Mammary epithelial cell (primary cell): Measurements from ENCODE around the gene PPP2R2B.

Experiments used
- EZH2 ChIP-seq: IDR thresholded peaks from 2 replicates; pipeline ENCODE4 v1.6.1; 2012; ENCODE audit warnings: low read length, inconsistent platforms, borderline replicate concordance
- TF ChIP-seq, protein P1 (sequence below), 2 donors: IDR thresholded peaks in 1 of 2; conservative IDR thresholded peaks in 1 of 2; 2 replicates each; pipeline ENCODE4 v1.5.1; 2011 to 2012; ENCODE audit warnings: inconsistent platforms in 2 of 2, low read length in 2 of 2, mild to moderate bottlenecking in 2 of 2, control low read depth in 1 of 2, low read depth in 1 of 2; ENCODE audit not compliant: insufficient read depth in 1 of 2; ENCODE audit errors: extremely low read depth in 1 of 2

GRCh38 chr5:146797658-146798057 is 80.9 kb downstream of the PPP2R2B start:
- TF ChIP-seq EZH2, result no peak
- TF ChIP-seq, protein P1, sequence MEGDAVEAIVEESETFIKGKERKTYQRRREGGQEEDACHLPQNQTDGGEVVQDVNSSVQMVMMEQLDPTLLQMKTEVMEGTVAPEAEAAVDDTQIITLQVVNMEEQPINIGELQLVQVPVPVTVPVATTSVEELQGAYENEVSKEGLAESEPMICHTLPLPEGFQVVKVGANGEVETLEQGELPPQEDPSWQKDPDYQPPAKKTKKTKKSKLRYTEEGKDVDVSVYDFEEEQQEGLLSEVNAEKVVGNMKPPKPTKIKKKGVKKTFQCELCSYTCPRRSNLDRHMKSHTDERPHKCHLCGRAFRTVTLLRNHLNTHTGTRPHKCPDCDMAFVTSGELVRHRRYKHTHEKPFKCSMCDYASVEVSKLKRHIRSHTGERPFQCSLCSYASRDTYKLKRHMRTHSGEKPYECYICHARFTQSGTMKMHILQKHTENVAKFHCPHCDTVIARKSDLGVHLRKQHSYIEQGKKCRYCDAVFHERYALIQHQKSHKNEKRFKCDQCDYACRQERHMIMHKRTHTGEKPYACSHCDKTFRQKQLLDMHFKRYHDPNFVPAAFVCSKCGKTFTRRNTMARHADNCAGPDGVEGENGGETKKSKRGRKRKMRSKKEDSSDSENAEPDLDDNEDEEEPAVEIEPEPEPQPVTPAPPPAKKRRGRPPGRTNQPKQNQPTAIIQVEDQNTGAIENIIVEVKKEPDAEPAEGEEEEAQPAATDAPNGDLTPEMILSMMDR (conservative IDR thresholded peaks at IDR 0.05 in 1 of 2, IDR thresholded peaks at IDR 0.05 in 1 of 2; ENCODE audit: extremely low read depth in 1 of 2, insufficient read depth in 1 of 2, low read depth in 1 of 2, low read length in 2 of 2), result no peak
